Endothelial cell of umbilical vein (primary cell): ENCODE data around the gene ERMN. TPM values are rescaled to one million over a fixed set of nuclear protein-coding genes. Genes with fewer than 3 reads are reported as not detected.

Experiments
- BruUV-seq: library from RNA; stranded (reverse); fragments of 400-500 nt; replicated peaks from 2 replicates; lab custom pipeline; 2021; lab: Mats Ljungman, UMichigan
- CTCF ChIA-PET: fragments of 300-600, 350-600 bp; sonication (Branson Sonifier 250); formaldehyde crosslinking; loops from one replicate; lab custom pipeline; 2021; ENCODE audit warnings: antibody characterized with exemption, inconsistent platforms; lab: Charles Lee
- POLR2A ChIA-PET: fragments of 300-600, 350-600 bp; sonication (Branson Sonifier 250); formaldehyde crosslinking; loops from one replicate; lab custom pipeline; 2021; ENCODE audit warnings: antibody characterized with exemption, inconsistent platforms; lab: Charles Lee
- DNase-seq: peaks from one replicate; pipeline ENCODE4 v3.0.0-alpha.2; 2011; ENCODE audit warnings: low read depth, low spot score
- FAIRE-seq: peaks from 2 replicates; lab custom pipeline; 2011; peaks lifted over from hg19 to GRCh38; lab: Jason Lieb, UNC
- H2AFZ ChIP-seq: 2 replicates; pipeline ENCODE4 v1.6.0; 2012; ENCODE audit warnings: low read depth, low read length, control low read depth, inconsistent platforms
- H3K27ac ChIP-seq: 2 replicates; pipeline ENCODE4 v1.5.1; 2011; ENCODE audit warnings: low read depth, mild to moderate bottlenecking, control low read depth, low read length, moderate library complexity; ENCODE audit not compliant: insufficient read depth
- H3K27me3 ChIP-seq, 2 experiments: 2 replicates each; pipeline versions ENCODE4 v1.6.0 to v1.6.1; 2011; ENCODE audit warnings: low read length in 2 of 2, mixed read lengths in 1 of 2; ENCODE audit not compliant: control insufficient read depth in 2 of 2, insufficient read depth in 2 of 2
- H3K36me3 ChIP-seq, 2 experiments: 2 replicates in 1 of 2; 3 replicates in 1 of 2; pipeline ENCODE4 v1.5.1; 2011; ENCODE audit warnings: low read length in 2 of 2, mild to moderate bottlenecking in 1 of 2, moderate library complexity in 1 of 2; ENCODE audit not compliant: control insufficient read depth in 2 of 2, insufficient read depth in 2 of 2; ENCODE audit errors: extremely low read depth in 1 of 2
- H3K4me1 ChIP-seq: 3 replicates; pipeline ENCODE4 v1.5.1; 2011; ENCODE audit warnings: mild to moderate bottlenecking, low read length; ENCODE audit not compliant: control insufficient read depth, insufficient read depth; ENCODE audit errors: extremely low read depth
- H3K4me2 ChIP-seq: 2 replicates; pipeline ENCODE4 v1.6.1; 2011; ENCODE audit warnings: low read length, control low read depth, mixed read lengths; ENCODE audit not compliant: insufficient read depth
- H3K4me3 ChIP-seq, 3 experiments: fragments of 200-600 bp in 1 of 3; sonication (generic), shearing (Covaris generic) in 1 of 3; replicated peaks in 1 of 3; 2 replicates each; pipeline ENCODE4 v1.5.1; 2011 to 2016; ENCODE audit warnings: control low read depth in 3 of 3, low read length in 3 of 3, mild to moderate bottlenecking in 2 of 3, inconsistent platforms in 1 of 3, low read depth in 1 of 3, moderate library complexity in 1 of 3; ENCODE audit not compliant: insufficient read depth in 1 of 3
- H3K79me2 ChIP-seq: 2 replicates; pipeline ENCODE4 v1.6.0; 2012; ENCODE audit warnings: low read length, inconsistent platforms; ENCODE audit not compliant: control insufficient read depth, insufficient read depth
- H3K9ac ChIP-seq: replicated peaks from 2 replicates; pipeline ENCODE3; 2011; ENCODE audit warnings: low read length, control low read depth; ENCODE audit not compliant: insufficient read depth; ENCODE audit errors: extremely low read depth
- H3K9me1 ChIP-seq: replicated peaks from 3 replicates; pipeline ENCODE4 v1.6.0; 2011; ENCODE audit warnings: mild to moderate bottlenecking, low read length; ENCODE audit not compliant: control insufficient read depth, insufficient read depth; ENCODE audit errors: extremely low read depth
- H3K9me3 ChIP-seq: replicated peaks from 2 replicates; pipeline ENCODE4 v1.5.1; 2012; ENCODE audit warnings: low read length, inconsistent platforms; ENCODE audit not compliant: control insufficient read depth, insufficient read depth
- H4K20me1 ChIP-seq: replicated peaks from 2 replicates; pipeline ENCODE3; 2011; ENCODE audit warnings: mild to moderate bottlenecking, low read length; ENCODE audit not compliant: control insufficient read depth, insufficient read depth; ENCODE audit errors: extremely low read depth
- CTCF ChIP-seq, 2 donors: IDR thresholded peaks; 1 replicate in 1 of 2; 2 replicates in 1 of 2; pipeline ENCODE4 v1.5.1; 2011; ENCODE audit warnings: low read length in 2 of 2, mild to moderate bottlenecking in 2 of 2, moderate library complexity in 2 of 2, control low read depth in 1 of 2, inconsistent platforms in 1 of 2, low read depth in 1 of 2; ENCODE audit not compliant: insufficient read depth in 1 of 2; ENCODE audit errors: extremely low read depth in 1 of 2
- EZH2 ChIP-seq: IDR thresholded peaks from 2 replicates; pipeline ENCODE4 v1.6.1; 2012; ENCODE audit warnings: borderline replicate concordance, low read depth, mild to moderate bottlenecking, moderate library complexity, low read length, inconsistent platforms; ENCODE audit not compliant: severe bottlenecking
- FOS ChIP-seq: IDR thresholded peaks from 2 replicates; pipeline ENCODE4 v1.6.1; 2011; ENCODE audit warnings: mild to moderate bottlenecking, low read length, moderate library complexity, borderline replicate concordance; ENCODE audit not compliant: insufficient read depth
- GATA2 ChIP-seq: IDR thresholded peaks from 2 replicates; pipeline ENCODE4 v1.7.0; 2011; ENCODE audit warnings: low read depth, mild to moderate bottlenecking, moderate library complexity, mixed read lengths, low read length; ENCODE audit not compliant: insufficient read length, insufficient read depth
- JUN ChIP-seq: IDR thresholded peaks from 2 replicates; pipeline ENCODE4 v1.6.1; 2011; ENCODE audit warnings: borderline replicate concordance, low read depth; ENCODE audit not compliant: insufficient read length, insufficient read depth
- MAX ChIP-seq: IDR thresholded peaks from 2 replicates; pipeline ENCODE4 v1.6.1; 2011; ENCODE audit not compliant: insufficient read depth, insufficient read length
- MYC ChIP-seq: IDR thresholded peaks from one replicate; pipeline ENCODE4 v1.6.1; 2011; ENCODE audit warnings: mild to moderate bottlenecking, low read depth, low read length
- POLR2A ChIP-seq: IDR thresholded peaks from 2 replicates; pipeline ENCODE4 v1.6.1; 2012; ENCODE audit warnings: low read depth, mild to moderate bottlenecking, control low read depth, low read length
- POLR2AphosphoS5 ChIP-seq: IDR thresholded peaks from 2 replicates; pipeline ENCODE4 v1.6.1; 2012; ENCODE audit warnings: low read depth, mild to moderate bottlenecking, control low read depth, low read length, moderate library complexity; ENCODE audit not compliant: insufficient read depth
- dilution Hi-C: fragments of 300-500 bp; cut with MboI; formaldehyde crosslinking; loops from one replicate; pipeline ENCODE4 v1.15.0; 2019; ENCODE audit warnings: low sequenced_read_pairs; ENCODE audit not compliant: extremely low pct_ligation_motif_present
- intact Hi-C: fragments of 100-400 bp; cut with micrococcal nuclease; formaldehyde crosslinking; loops from one replicate; pipeline ENCODE4 v1.10.0; 2022
- polyA plus RNA-seq, 4 experiments: library from polyadenylated mRNA; depleted of rRNA in 3 of 4; stranded (reverse) in 3 of 4; unstranded in 1 of 4; fragments of >200 nt; gene quantifications; 2 replicates each; pipeline versions ENCODE4 v1.2.1 to v1.2.3, GENCODE V29; 2011 to 2012; ENCODE audit warnings: missing spikeins in 1 of 4
- total RNA-seq: library from RNA; stranded (reverse); gene quantifications from 2 replicates; pipeline ENCODE4 v1.2.3, GENCODE V29; 2021

The ERMN gene
- total and polyA plus RNA-seq, 2 donors (not counting 3 experiments of a cell fraction or from before 2014, with no cell fraction given), result not detected

- TF ChIP-seq MAX, result no peak
- no peak for TF ChIP-seq POLR2AphosphoS5
- TF ChIP-seq POLR2A, result no peak
- TF ChIP-seq JUN, result no peak
- no peak for TF ChIP-seq CTCF (IDR thresholded peaks at IDR 0.05; ENCODE audit: extremely low read depth in 1 of 2, insufficient read depth in 1 of 2, low read depth in 1 of 2, low read length in 2 of 2)
- TF ChIP-seq MYC, result no peak
- TF ChIP-seq FOS, result no peak
- TF ChIP-seq GATA2, result no peak
- no peak for TF ChIP-seq EZH2
- H2AFZ ChIP-seq, result no peak overlapping the region
- no peaks in the 10 kb centered on the region for H3K9me1 ChIP-seq
- no peak overlapping the region for H3K4me2 ChIP-seq
- no peaks in the 10 kb centered on the region for H3K27me3 ChIP-seq
- dilution Hi-C loops (no loop called here), intact Hi-C loops (no loop called here)
- BruUV-seq, result no TSS peak
- H3K4me3 ChIP-seq, result no peak overlapping the region
- H3K9me3 ChIP-seq, result no peaks in the 10 kb centered on the region
- POLR2A ChIA-PET, result no interaction called here
- H3K36me3 ChIP-seq, result no peaks in the 10 kb centered on the region
- no peaks in the 10 kb centered on the region for H4K20me1 ChIP-seq
- no peaks in the 10 kb centered on the region for H3K79me2 ChIP-seq
- CTCF ChIA-PET, result interaction anchor here (4.1 to 15.2 kb wide), 4 partner anchors 10 to 1962 kb away, joined by 22 to 249 read pairs (median 91); partner anchors contain the start of gene ERMN
- no peak overlapping the region for H3K9ac ChIP-seq
- DNase-seq (no peak), FAIRE-seq (no peak)
- H3K4me1 ChIP-seq, result no peaks in the 10 kb centered on the region
- no peak overlapping the region for H3K27ac ChIP-seq
Measured at GRCh38 chr2:157334335-157334734, 8.7 kb upstream of the ERMN start.
